ENCODE results near the gene KIF4A.
"Not testable (repeated sequence)": the region's sequence is repeated elsewhere in the genome, so short reads cannot be mapped to it uniquely, and the experiment has no call there.

DNA sequence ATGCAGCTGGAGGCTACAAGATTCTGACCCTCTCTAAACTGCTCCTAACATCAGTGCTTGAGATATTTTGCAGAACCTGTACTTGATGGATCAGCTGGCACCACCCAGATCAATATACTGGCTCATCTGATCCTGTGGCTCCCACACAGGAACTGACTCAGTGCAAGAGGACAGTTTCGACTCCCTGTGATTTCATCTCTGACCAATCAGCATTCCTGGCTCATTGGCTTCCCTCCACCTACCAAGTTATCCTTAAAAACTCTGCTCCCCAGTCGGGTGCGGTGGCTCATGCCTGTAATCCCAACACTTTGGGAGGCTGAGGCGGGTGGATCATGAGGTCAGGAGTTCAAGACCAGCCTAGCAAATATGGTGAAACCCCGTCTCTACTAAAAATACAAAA lies 46.3 kb upstream of the KIF4A start:
- TF ChIP-seq, protein P1, sequence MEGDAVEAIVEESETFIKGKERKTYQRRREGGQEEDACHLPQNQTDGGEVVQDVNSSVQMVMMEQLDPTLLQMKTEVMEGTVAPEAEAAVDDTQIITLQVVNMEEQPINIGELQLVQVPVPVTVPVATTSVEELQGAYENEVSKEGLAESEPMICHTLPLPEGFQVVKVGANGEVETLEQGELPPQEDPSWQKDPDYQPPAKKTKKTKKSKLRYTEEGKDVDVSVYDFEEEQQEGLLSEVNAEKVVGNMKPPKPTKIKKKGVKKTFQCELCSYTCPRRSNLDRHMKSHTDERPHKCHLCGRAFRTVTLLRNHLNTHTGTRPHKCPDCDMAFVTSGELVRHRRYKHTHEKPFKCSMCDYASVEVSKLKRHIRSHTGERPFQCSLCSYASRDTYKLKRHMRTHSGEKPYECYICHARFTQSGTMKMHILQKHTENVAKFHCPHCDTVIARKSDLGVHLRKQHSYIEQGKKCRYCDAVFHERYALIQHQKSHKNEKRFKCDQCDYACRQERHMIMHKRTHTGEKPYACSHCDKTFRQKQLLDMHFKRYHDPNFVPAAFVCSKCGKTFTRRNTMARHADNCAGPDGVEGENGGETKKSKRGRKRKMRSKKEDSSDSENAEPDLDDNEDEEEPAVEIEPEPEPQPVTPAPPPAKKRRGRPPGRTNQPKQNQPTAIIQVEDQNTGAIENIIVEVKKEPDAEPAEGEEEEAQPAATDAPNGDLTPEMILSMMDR (conservative IDR thresholded peaks at IDR 0.05) = not testable (repeated sequence)
- TF ChIP-seq EZH2 (IDR thresholded peaks at IDR 0.05; ENCODE audit: low read depth) = not testable (repeated sequence)
